Endothelial cell of umbilical vein (primary cell): ENCODE measurements around the gene PSMB2. TPM values are rescaled to one million over a fixed set of nuclear protein-coding genes. Genes with fewer than 3 reads are reported as not detected.

Source experiments
- BruUV-seq: library from RNA; stranded (reverse); fragments of 400-500 nt; replicated peaks from 2 replicates; lab custom pipeline; 2021; lab: Mats Ljungman, UMichigan
- CTCF ChIA-PET: fragments of 300-600, 350-600 bp; sonication (Branson Sonifier 250); formaldehyde crosslinking; loops from one replicate; lab custom pipeline; 2021; ENCODE audit warnings: antibody characterized with exemption, inconsistent platforms; lab: Charles Lee
- POLR2A ChIA-PET: fragments of 300-600, 350-600 bp; sonication (Branson Sonifier 250); formaldehyde crosslinking; loops from one replicate; lab custom pipeline; 2021; ENCODE audit warnings: antibody characterized with exemption, inconsistent platforms; lab: Charles Lee
- DNase-seq: peaks from one replicate; pipeline ENCODE4 v3.0.0-alpha.2; 2011; ENCODE audit warnings: low read depth, low spot score
- FAIRE-seq: peaks from 2 replicates; lab custom pipeline; 2011; peaks lifted over from hg19 to GRCh38; lab: Jason Lieb, UNC
- H2AFZ ChIP-seq: 2 replicates; pipeline ENCODE4 v1.6.0; 2012; ENCODE audit warnings: low read depth, low read length, control low read depth, inconsistent platforms
- H3K27ac ChIP-seq: 2 replicates; pipeline ENCODE4 v1.5.1; 2011; ENCODE audit warnings: low read depth, mild to moderate bottlenecking, control low read depth, low read length, moderate library complexity; ENCODE audit not compliant: insufficient read depth
- H3K27me3 ChIP-seq, 2 experiments: 2 replicates each; pipeline versions ENCODE4 v1.6.0 to v1.6.1; 2011; ENCODE audit warnings: low read length in 2 of 2, mixed read lengths in 1 of 2; ENCODE audit not compliant: control insufficient read depth in 2 of 2, insufficient read depth in 2 of 2
- H3K36me3 ChIP-seq, 2 experiments: 2 replicates in 1 of 2; 3 replicates in 1 of 2; pipeline ENCODE4 v1.5.1; 2011; ENCODE audit warnings: low read length in 2 of 2, mild to moderate bottlenecking in 1 of 2, moderate library complexity in 1 of 2; ENCODE audit not compliant: control insufficient read depth in 2 of 2, insufficient read depth in 2 of 2; ENCODE audit errors: extremely low read depth in 1 of 2
- H3K4me1 ChIP-seq: 3 replicates; pipeline ENCODE4 v1.5.1; 2011; ENCODE audit warnings: mild to moderate bottlenecking, low read length; ENCODE audit not compliant: control insufficient read depth, insufficient read depth; ENCODE audit errors: extremely low read depth
- H3K4me2 ChIP-seq: 2 replicates; pipeline ENCODE4 v1.6.1; 2011; ENCODE audit warnings: low read length, control low read depth, mixed read lengths; ENCODE audit not compliant: insufficient read depth
- H3K4me3 ChIP-seq, 3 experiments: fragments of 200-600 bp in 1 of 3; sonication (generic), shearing (Covaris generic) in 1 of 3; replicated peaks in 1 of 3; 2 replicates each; pipeline ENCODE4 v1.5.1; 2011 to 2016; ENCODE audit warnings: control low read depth in 3 of 3, low read length in 3 of 3, mild to moderate bottlenecking in 2 of 3, inconsistent platforms in 1 of 3, low read depth in 1 of 3, moderate library complexity in 1 of 3; ENCODE audit not compliant: insufficient read depth in 1 of 3
- H3K79me2 ChIP-seq: 2 replicates; pipeline ENCODE4 v1.6.0; 2012; ENCODE audit warnings: low read length, inconsistent platforms; ENCODE audit not compliant: control insufficient read depth, insufficient read depth
- H3K9ac ChIP-seq: replicated peaks from 2 replicates; pipeline ENCODE3; 2011; ENCODE audit warnings: low read length, control low read depth; ENCODE audit not compliant: insufficient read depth; ENCODE audit errors: extremely low read depth
- H3K9me1 ChIP-seq: replicated peaks from 3 replicates; pipeline ENCODE4 v1.6.0; 2011; ENCODE audit warnings: mild to moderate bottlenecking, low read length; ENCODE audit not compliant: control insufficient read depth, insufficient read depth; ENCODE audit errors: extremely low read depth
- H3K9me3 ChIP-seq: replicated peaks from 2 replicates; pipeline ENCODE4 v1.5.1; 2012; ENCODE audit warnings: low read length, inconsistent platforms; ENCODE audit not compliant: control insufficient read depth, insufficient read depth
- H4K20me1 ChIP-seq: replicated peaks from 2 replicates; pipeline ENCODE3; 2011; ENCODE audit warnings: mild to moderate bottlenecking, low read length; ENCODE audit not compliant: control insufficient read depth, insufficient read depth; ENCODE audit errors: extremely low read depth
- EZH2 ChIP-seq: IDR thresholded peaks from 2 replicates; pipeline ENCODE4 v1.6.1; 2012; ENCODE audit warnings: borderline replicate concordance, low read depth, mild to moderate bottlenecking, moderate library complexity, low read length, inconsistent platforms; ENCODE audit not compliant: severe bottlenecking
- FOS ChIP-seq: IDR thresholded peaks from 2 replicates; pipeline ENCODE4 v1.6.1; 2011; ENCODE audit warnings: mild to moderate bottlenecking, low read length, moderate library complexity, borderline replicate concordance; ENCODE audit not compliant: insufficient read depth
- GATA2 ChIP-seq: IDR thresholded peaks from 2 replicates; pipeline ENCODE4 v1.7.0; 2011; ENCODE audit warnings: low read depth, mild to moderate bottlenecking, moderate library complexity, mixed read lengths, low read length; ENCODE audit not compliant: insufficient read length, insufficient read depth
- JUN ChIP-seq: IDR thresholded peaks from 2 replicates; pipeline ENCODE4 v1.6.1; 2011; ENCODE audit warnings: borderline replicate concordance, low read depth; ENCODE audit not compliant: insufficient read length, insufficient read depth
- MYC ChIP-seq: IDR thresholded peaks from one replicate; pipeline ENCODE4 v1.6.1; 2011; ENCODE audit warnings: mild to moderate bottlenecking, low read depth, low read length
- POLR2A ChIP-seq: IDR thresholded peaks from 2 replicates; pipeline ENCODE4 v1.6.1; 2012; ENCODE audit warnings: low read depth, mild to moderate bottlenecking, control low read depth, low read length
- POLR2AphosphoS5 ChIP-seq: IDR thresholded peaks from 2 replicates; pipeline ENCODE4 v1.6.1; 2012; ENCODE audit warnings: low read depth, mild to moderate bottlenecking, control low read depth, low read length, moderate library complexity; ENCODE audit not compliant: insufficient read depth
- dilution Hi-C: fragments of 300-500 bp; cut with MboI; formaldehyde crosslinking; loops from one replicate; pipeline ENCODE4 v1.15.0; 2019; ENCODE audit warnings: low sequenced_read_pairs; ENCODE audit not compliant: extremely low pct_ligation_motif_present
- intact Hi-C: fragments of 100-400 bp; cut with micrococcal nuclease; formaldehyde crosslinking; loops from one replicate; pipeline ENCODE4 v1.10.0; 2022
- polyA plus RNA-seq, 4 experiments: library from polyadenylated mRNA; depleted of rRNA in 3 of 4; stranded (reverse) in 3 of 4; unstranded in 1 of 4; fragments of >200 nt; gene quantifications; 2 replicates each; pipeline versions ENCODE4 v1.2.1 to v1.2.3, GENCODE V29; 2011 to 2012; ENCODE audit warnings: missing spikeins in 1 of 4
- total RNA-seq: library from RNA; stranded (reverse); gene quantifications from 2 replicates; pipeline ENCODE4 v1.2.3, GENCODE V29; 2021
- TF ChIP-seq, protein P1 (sequence below): IDR thresholded peaks from 2 replicates; pipeline ENCODE4 v1.6.1; 2011; ENCODE audit not compliant: insufficient read depth, insufficient read length
- TF ChIP-seq, protein P2 (sequence below), 2 donors: IDR thresholded peaks; 1 replicate in 1 of 2; 2 replicates in 1 of 2; pipeline ENCODE4 v1.5.1; 2011; ENCODE audit warnings: low read length in 2 of 2, mild to moderate bottlenecking in 2 of 2, moderate library complexity in 2 of 2, control low read depth in 1 of 2, inconsistent platforms in 1 of 2, low read depth in 1 of 2; ENCODE audit not compliant: insufficient read depth in 1 of 2; ENCODE audit errors: extremely low read depth in 1 of 2

The PSMB2 gene
- total and polyA plus RNA-seq, 2 donors (not counting 3 experiments of a cell fraction or from before 2014, with no cell fraction given): 93.6 to 118 TPM

DNA sequence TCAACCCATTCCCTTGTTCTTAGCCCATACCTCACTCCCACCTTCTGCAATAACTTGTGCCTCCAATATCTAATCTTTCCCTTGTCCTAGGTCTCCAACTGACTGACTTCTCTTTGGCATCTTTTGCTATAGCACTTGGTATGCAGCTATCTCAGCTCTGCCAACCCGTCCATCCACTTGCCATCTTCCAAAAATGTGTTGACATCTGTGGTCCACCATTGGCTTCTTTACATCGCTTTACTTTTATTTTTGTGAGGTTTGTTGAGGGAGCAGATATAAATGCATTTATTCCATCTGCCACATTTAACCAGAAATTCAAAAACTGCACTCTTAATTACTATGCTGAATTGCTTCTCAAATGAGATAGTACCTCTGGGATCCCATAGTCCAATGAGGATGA lies 24.9 kb upstream of the PSMB2 start:
- dilution Hi-C loops: no loop called here
- FAIRE-seq (no peak), DNase-seq (no peak)
- Histone ChIP-seq H3K27ac (no peak overlapping the region), H3K4me2 (no peak overlapping the region), H3K79me2 (no peaks in the 10 kb centered on the region), H3K27me3 (peaks cover 13 to 26% of the 10 kb centered on the region in 2 experiments), H3K4me1 (no peaks in the 10 kb centered on the region), H3K36me3 (no peaks in the 10 kb centered on the region), H3K4me3 (no peak overlapping the region), H2AFZ (no peak overlapping the region), H3K9me3 (no peaks in the 10 kb centered on the region), H3K9ac (no peak overlapping the region), H4K20me1 (no peaks in the 10 kb centered on the region), H3K9me1 (no peaks in the 10 kb centered on the region)
- intact Hi-C loops: no loop called here
- ChIA-PET POLR2A (no interaction called here), CTCF (interaction anchor here (0.6 to 1.1 kb wide), 2 partner anchors 21 to 95 kb away, joined by 4 read pairs; no protein-coding TSS in a partner anchor)
- BruUV-seq: no TSS peak
- TF ChIP-seq POLR2A (no peak), JUN (no peak), GATA2 (no peak), POLR2AphosphoS5 (no peak), FOS (no peak), MYC (no peak), EZH2 (no peak)
- TF ChIP-seq, protein P1, sequence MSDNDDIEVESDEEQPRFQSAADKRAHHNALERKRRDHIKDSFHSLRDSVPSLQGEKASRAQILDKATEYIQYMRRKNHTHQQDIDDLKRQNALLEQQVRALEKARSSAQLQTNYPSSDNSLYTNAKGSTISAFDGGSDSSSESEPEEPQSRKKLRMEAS: no peak
- TF ChIP-seq, protein P2, sequence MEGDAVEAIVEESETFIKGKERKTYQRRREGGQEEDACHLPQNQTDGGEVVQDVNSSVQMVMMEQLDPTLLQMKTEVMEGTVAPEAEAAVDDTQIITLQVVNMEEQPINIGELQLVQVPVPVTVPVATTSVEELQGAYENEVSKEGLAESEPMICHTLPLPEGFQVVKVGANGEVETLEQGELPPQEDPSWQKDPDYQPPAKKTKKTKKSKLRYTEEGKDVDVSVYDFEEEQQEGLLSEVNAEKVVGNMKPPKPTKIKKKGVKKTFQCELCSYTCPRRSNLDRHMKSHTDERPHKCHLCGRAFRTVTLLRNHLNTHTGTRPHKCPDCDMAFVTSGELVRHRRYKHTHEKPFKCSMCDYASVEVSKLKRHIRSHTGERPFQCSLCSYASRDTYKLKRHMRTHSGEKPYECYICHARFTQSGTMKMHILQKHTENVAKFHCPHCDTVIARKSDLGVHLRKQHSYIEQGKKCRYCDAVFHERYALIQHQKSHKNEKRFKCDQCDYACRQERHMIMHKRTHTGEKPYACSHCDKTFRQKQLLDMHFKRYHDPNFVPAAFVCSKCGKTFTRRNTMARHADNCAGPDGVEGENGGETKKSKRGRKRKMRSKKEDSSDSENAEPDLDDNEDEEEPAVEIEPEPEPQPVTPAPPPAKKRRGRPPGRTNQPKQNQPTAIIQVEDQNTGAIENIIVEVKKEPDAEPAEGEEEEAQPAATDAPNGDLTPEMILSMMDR (IDR thresholded peaks at IDR 0.05; ENCODE audit: extremely low read depth in 1 of 2, insufficient read depth in 1 of 2, low read depth in 1 of 2, low read length in 2 of 2): no peak
